GM12872 (cell line): ENCODE data around the gene GNAL.
A peak's percentile ranks its signal among the peaks of the same experiment; 100 is the strongest.

Experiments used
- TF ChIP-seq, protein P1 (sequence below): IDR thresholded peaks from 3 replicates; pipeline ENCODE4 v1.5.1; 2011; ENCODE audit warnings: low read depth, mild to moderate bottlenecking, low read length, moderate library complexity; ENCODE audit not compliant: insufficient read depth

The GNAL gene

DNA sequence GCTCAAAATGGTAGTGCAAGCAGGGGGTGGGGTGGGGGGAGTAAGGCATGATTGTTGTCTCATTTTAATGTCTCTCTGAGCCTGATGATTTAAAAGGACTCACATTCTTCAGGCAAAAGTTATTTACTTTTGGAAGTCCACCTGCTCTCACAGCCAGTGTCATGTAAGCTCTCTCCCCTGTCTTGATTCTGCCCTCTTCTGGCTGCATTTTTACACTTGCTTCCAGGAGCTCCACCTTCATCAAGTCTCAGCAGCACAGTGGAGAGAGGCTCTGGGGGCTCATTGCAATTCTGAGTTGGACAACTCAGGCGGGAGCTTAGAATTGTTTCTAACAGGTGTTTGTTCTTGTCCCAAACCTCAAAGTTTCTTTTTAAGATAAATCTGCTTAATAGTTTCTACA, 39.2 kb downstream of the GNAL start:
- TF ChIP-seq, protein P1, sequence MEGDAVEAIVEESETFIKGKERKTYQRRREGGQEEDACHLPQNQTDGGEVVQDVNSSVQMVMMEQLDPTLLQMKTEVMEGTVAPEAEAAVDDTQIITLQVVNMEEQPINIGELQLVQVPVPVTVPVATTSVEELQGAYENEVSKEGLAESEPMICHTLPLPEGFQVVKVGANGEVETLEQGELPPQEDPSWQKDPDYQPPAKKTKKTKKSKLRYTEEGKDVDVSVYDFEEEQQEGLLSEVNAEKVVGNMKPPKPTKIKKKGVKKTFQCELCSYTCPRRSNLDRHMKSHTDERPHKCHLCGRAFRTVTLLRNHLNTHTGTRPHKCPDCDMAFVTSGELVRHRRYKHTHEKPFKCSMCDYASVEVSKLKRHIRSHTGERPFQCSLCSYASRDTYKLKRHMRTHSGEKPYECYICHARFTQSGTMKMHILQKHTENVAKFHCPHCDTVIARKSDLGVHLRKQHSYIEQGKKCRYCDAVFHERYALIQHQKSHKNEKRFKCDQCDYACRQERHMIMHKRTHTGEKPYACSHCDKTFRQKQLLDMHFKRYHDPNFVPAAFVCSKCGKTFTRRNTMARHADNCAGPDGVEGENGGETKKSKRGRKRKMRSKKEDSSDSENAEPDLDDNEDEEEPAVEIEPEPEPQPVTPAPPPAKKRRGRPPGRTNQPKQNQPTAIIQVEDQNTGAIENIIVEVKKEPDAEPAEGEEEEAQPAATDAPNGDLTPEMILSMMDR, result 0 out of 3 replicates have a peak, but pooled peaks have one; percentile 26

DNA sequence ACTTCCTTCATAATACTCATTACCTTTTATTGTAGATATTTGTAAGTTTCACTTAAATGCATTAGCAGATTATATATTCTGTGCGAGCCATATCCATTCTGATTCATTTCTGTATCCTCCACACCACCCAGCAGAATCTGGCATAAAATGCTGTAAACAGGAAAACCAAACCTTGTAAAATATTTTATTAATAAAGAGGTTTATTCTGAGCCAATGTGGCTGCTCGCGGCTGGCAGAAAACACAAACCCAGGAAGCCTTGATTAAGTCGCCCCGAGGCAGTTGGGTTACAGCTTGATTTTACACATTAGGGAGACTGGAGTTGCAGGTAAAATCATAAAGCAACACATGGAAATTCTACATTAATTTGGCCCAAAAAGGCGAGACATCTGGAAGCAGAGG, 40.5 kb downstream of the GNAL start:
- TF ChIP-seq, protein P1, result no peak

DNA sequence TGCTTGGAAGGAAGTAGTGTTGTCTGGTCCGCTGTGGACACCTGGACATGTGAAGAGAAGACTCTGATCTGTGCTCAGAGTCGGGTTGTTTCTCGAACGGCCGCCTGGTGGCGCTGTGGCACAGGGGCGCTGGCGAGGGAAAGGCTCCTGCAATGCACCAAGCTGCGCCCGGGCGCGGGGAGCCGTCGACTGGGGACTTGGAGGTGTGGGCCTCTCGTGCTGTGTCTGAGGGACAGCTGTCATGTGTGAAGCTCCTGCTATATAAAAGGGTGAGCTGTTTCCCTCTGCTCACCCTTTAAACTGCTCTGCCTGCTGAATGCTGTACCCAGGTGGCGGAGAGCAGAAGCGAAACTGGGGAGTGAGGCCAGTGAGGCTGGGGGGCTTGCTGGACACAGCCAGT, 44.0 kb downstream of the GNAL start:
- TF ChIP-seq, protein P1, result peak; percentile 90

DNA sequence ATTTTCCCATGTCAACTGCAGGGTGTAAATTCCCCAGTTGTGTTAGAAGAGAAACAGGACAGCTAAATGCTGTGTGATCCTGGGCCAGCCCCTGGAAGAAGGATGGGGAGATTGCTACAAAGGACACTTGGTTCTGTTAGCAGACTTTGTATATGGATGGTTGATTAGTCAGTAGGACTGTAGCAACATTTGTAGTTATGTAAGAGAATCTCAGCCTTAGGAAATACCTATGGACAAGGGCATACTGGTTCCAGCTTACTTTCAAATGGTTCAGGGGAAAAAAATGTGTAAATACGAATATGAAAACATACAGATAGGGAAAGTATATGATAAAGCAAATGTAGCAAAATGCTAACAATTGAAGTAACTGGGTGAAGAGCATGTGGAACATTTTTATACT, 47.6 kb downstream of the GNAL start:
- TF ChIP-seq, protein P1, result no peak

DNA sequence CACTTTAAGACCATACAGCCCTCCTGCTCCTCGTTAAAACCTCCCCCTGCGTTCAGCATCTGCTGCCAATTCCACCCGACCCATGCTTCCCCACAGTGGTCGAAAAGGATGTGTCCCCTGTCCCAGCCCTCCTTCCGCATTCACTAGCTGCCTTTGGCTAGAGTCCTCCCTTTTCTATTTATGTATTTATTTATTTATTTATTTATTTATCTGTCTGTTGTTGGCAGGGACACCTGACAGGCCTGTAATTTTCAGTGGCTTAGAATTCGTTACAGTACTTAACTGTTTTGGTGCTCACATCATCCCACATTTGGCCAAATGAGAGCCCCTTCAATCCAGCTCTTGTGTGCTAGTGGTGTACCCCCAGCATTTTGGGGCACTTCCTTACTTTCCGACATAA, 50.8 kb downstream of the GNAL start:
- TF ChIP-seq, protein P1, result no peak

DNA sequence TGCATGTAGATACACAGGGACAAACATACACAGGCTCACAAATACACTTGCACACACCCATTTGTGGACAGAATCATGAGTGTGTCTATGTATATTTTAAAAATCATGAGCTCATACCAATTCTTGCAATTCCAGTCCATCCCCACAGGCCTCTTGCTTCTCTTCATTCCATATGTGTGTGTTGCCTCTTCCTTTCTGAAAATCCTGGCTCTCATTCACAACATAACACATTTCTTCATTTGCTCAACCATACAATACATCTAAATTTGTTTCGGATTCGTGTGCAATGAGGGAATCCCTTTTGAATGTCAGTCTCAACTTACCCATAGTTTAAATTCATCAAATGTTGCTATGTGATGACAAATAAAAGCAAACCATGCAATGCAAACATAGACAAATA, 51.4 kb downstream of the GNAL start:
- TF ChIP-seq, protein P1, result no peak

DNA sequence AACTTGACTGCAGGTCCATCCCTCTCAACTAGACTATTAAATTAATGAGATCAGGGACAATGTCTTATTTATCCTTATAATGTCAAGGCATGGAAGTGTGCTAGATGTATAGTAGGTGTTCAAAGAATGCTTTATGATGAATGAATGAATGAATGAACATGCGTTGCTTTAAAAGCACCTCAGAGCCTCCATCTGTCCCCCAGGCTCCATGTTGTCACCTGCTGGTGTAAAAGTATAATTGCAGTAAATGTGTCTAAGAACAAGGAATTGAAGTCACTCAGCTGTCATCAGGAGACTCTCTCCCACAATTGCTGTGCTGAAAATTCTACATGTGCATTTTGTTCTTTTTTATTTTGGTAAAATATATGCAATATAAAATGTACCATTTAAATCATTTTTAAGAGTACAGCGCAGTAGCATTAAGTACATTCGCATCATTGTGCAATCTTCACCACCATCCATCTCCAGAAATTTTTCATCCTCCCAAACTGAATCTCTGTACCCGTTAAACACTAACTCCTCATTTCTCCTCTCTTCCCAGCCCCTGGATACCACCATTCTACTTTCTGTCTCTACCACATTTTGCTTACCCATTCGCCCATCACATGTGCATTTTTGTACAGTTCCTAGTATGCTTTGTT, 52.6 kb downstream of the GNAL start:
- TF ChIP-seq, protein P1, result peak; percentile 67
